HCT116 (cell line): ENCODE results near the gene YLPM1.

Source experiments
- EZH2 ChIP-seq: fragments of 200-600 bp; sonication (generic); IDR thresholded peaks from 2 replicates; pipeline ENCODE4 v1.6.1; 2017; ENCODE audit warnings: antibody characterized with exemption, mixed run types
- POLR2A ChIP-seq: IDR thresholded peaks from 2 replicates; pipeline ENCODE4 v1.7.0; 2011; ENCODE audit warnings: borderline replicate concordance; ENCODE audit not compliant: insufficient read depth, insufficient read length; ENCODE audit errors: extremely low read depth
- SP1 ChIP-seq: IDR thresholded peaks from 2 replicates; pipeline ENCODE4 v1.6.1; 2012; ENCODE audit warnings: low read depth
- SRF ChIP-seq: IDR thresholded peaks from 2 replicates; pipeline ENCODE4 v1.6.1; 2012; ENCODE audit warnings: low read depth
- YY1 ChIP-seq: IDR thresholded peaks from 2 replicates; pipeline ENCODE4 v1.6.1; 2011; ENCODE audit warnings: low read length, low read depth, moderate library complexity, mild to moderate bottlenecking; ENCODE audit not compliant: insufficient replicate concordance; ENCODE audit errors: extremely low read depth
- ZNF274 ChIP-seq: fragments of 200-500 bp; sonication (Bioruptor generic); IDR thresholded peaks from 2 replicates; pipeline ENCODE4 v1.6.1; 2014; ENCODE audit warnings: mild to moderate bottlenecking, low read depth, low read length, inconsistent platforms
- TF ChIP-seq, protein P1 (sequence below), 3 experiments: fragments of 200-600 bp in 1 of 3; sonication (generic) in 1 of 3; IDR thresholded peaks in 2 of 3; conservative IDR thresholded peaks in 1 of 3; 2 replicates each; pipeline ENCODE4 v1.5.1; 2012 to 2017; ENCODE audit warnings: low read depth in 2 of 3, low read length in 2 of 3, antibody characterized with exemption in 1 of 3, borderline replicate concordance in 1 of 3, control low read depth in 1 of 3, mild to moderate bottlenecking in 1 of 3, mixed read lengths in 1 of 3, mixed run types in 1 of 3, moderate library complexity in 1 of 3; ENCODE audit not compliant: insufficient read depth in 1 of 3

DNA sequence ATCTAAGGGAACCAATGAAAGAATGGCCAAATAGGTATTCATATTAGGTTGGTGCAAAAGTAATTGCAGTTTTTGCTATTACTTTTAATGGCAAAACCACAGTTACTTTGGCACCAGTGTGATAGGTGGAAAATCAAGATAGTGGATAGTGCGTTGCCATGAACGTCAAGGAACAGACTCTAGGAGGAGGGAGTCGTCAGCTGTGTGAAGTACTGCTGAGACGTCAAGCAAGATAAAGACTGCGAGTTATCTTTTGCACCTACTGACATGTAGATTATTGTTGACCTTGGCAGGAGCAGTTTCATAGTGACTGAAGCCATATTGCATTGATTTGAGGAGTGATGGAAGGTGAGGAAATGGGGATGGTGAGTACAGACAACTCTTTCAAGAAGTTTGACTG lies 8.3 kb downstream of the YLPM1 start:
- TF ChIP-seq YY1 (no peak), POLR2A (no peak), SRF (no peak), EZH2 (no peak), ZNF274 (no peak), SP1 (no peak)
- TF ChIP-seq, protein P1, sequence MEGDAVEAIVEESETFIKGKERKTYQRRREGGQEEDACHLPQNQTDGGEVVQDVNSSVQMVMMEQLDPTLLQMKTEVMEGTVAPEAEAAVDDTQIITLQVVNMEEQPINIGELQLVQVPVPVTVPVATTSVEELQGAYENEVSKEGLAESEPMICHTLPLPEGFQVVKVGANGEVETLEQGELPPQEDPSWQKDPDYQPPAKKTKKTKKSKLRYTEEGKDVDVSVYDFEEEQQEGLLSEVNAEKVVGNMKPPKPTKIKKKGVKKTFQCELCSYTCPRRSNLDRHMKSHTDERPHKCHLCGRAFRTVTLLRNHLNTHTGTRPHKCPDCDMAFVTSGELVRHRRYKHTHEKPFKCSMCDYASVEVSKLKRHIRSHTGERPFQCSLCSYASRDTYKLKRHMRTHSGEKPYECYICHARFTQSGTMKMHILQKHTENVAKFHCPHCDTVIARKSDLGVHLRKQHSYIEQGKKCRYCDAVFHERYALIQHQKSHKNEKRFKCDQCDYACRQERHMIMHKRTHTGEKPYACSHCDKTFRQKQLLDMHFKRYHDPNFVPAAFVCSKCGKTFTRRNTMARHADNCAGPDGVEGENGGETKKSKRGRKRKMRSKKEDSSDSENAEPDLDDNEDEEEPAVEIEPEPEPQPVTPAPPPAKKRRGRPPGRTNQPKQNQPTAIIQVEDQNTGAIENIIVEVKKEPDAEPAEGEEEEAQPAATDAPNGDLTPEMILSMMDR (IDR thresholded peaks at IDR 0.05 in 2 of 3, conservative IDR thresholded peaks at IDR 0.05 in 1 of 3; ENCODE audit: borderline replicate concordance in 1 of 3, insufficient read depth in 1 of 3, low read depth in 2 of 3, low read length in 2 of 3): no peak
